GM12878 (cell line): Measurements from ENCODE around the gene HS3ST3B1. TPM values are rescaled to one million over a fixed set of nuclear protein-coding genes. Genes with fewer than 3 reads are reported as not detected.

Experiments used
- ATAC-seq: fragments of 200-7000 bp; cut with Tn5 transposase; 3 replicates; pipeline ENCODE4 v1.9.1; 2020; ENCODE audit warnings: mild to moderate bottlenecking, moderate library complexity
- BruUV-seq: library from RNA; stranded (reverse); fragments of 400-500 nt; replicated peaks from 2 replicates; lab custom pipeline; 2021; lab: Mats Ljungman, UMichigan
- CTCF ChIA-PET: fragments of 300-600 bp; sonication (Branson Sonifier 250); formaldehyde crosslinking; extraction: SDS; loops from one replicate; lab custom pipeline; 2021; ENCODE audit warnings: inconsistent platforms; lab: Yijun Ruan, JAX
- POLR2A ChIA-PET: fragments of 350-600 bp; formaldehyde crosslinking; extraction: SDS; loops from one replicate; lab custom pipeline; 2021; ENCODE audit warnings: inconsistent platforms; lab: Charles Lee
- RAD21 ChIA-PET: fragments of 300-600 bp; sonication (Branson Sonifier 250); formaldehyde crosslinking; loops from one replicate; lab custom pipeline; 2023; ENCODE audit warnings: antibody characterized with exemption; ENCODE audit not compliant: unreplicated experiment; lab: Charles Lee
- SMC1A ChIA-PET: fragments of 300-600 bp; sonication (Branson Sonifier 250); formaldehyde crosslinking; loops from one replicate; lab custom pipeline; 2023; ENCODE audit not compliant: unreplicated experiment, uncharacterized antibody; lab: Charles Lee
- DNase-seq: peaks from one replicate; pipeline ENCODE4 v3.0.0-alpha.2; 2011; ENCODE audit warnings: low read depth, low spot score
- FAIRE-seq: peaks from 3 replicates; lab custom pipeline; 2011; peaks lifted over from hg19 to GRCh38; lab: Jason Lieb, UNC
- H2AFZ ChIP-seq: 2 replicates; pipeline ENCODE4 v1.6.0; 2011; ENCODE audit warnings: low read depth, low read length, control low read depth; ENCODE audit not compliant: control insufficient read depth
- H3K27ac ChIP-seq: 2 replicates; pipeline ENCODE4 v1.5.1; 2011; ENCODE audit warnings: control low read depth; ENCODE audit not compliant: control insufficient read depth, insufficient read depth
- H3K27me3 ChIP-seq, 2 experiments: replicated peaks in 1 of 2; 2 replicates each; pipeline versions ENCODE4 v1.6.0 to v1.6.1; 2011; ENCODE audit warnings: low read length in 1 of 2; ENCODE audit not compliant: control insufficient read depth in 2 of 2, insufficient read depth in 2 of 2
- H3K36me3 ChIP-seq, 2 experiments: 2 replicates each; pipeline ENCODE4 v1.5.1; 2011; ENCODE audit warnings: low read length in 1 of 2; ENCODE audit not compliant: control insufficient read depth in 2 of 2, insufficient read depth in 2 of 2
- H3K4me1 ChIP-seq: 2 replicates; pipeline ENCODE4 v1.6.1; 2011; ENCODE audit warnings: mild to moderate bottlenecking, low read length, moderate library complexity, mixed read lengths; ENCODE audit not compliant: control insufficient read depth, insufficient read depth
- H3K4me2 ChIP-seq: 2 replicates; pipeline ENCODE4 v1.6.0; 2011; ENCODE audit warnings: control low read depth; ENCODE audit not compliant: control insufficient read depth, insufficient read depth
- H3K4me3 ChIP-seq: fragments of 200-600 bp; sonication (generic); 2 replicates; pipeline ENCODE4 v1.5.1; 2016
- H3K79me2 ChIP-seq: 2 replicates; pipeline ENCODE4 v1.6.0; 2011; ENCODE audit warnings: low read length; ENCODE audit not compliant: control insufficient read depth, insufficient read depth
- H3K9ac ChIP-seq: 2 replicates; pipeline ENCODE4 v1.8.0; 2011; ENCODE audit warnings: low read length, control low read depth, mixed read lengths; ENCODE audit not compliant: control insufficient read depth, insufficient read depth
- H3K9me3 ChIP-seq: replicated peaks from 3 replicates; pipeline ENCODE4 v1.5.1; 2011; ENCODE audit warnings: mild to moderate bottlenecking, low read length; ENCODE audit not compliant: control insufficient read depth, insufficient read depth
- H4K20me1 ChIP-seq: 2 replicates; pipeline ENCODE4 v1.6.0; 2011; ENCODE audit not compliant: control insufficient read depth, insufficient read depth
- BMI1 ChIP-seq: fragments of 450-650 bp; IDR thresholded peaks from 2 replicates; pipeline ENCODE4 v1.6.1; 2016; ENCODE audit warnings: mild to moderate bottlenecking, moderate library complexity, borderline replicate concordance
- CEBPB ChIP-seq, 2 experiments: fragments of 150-350 bp in 1 of 2; IDR thresholded peaks; 2 replicates each; pipeline ENCODE4 v1.6.1; 2012 to 2014; ENCODE audit warnings: low read depth in 2 of 2, low read length in 2 of 2, borderline replicate concordance in 1 of 2, inconsistent platforms in 1 of 2
- E2F4 ChIP-seq: IDR thresholded peaks from 2 replicates; pipeline ENCODE4 v1.6.1; 2012; ENCODE audit warnings: low read depth, low read length, improper control_type of control experiment
- JUNB ChIP-seq: IDR thresholded peaks from 2 replicates; pipeline ENCODE4 v1.6.1; 2016; ENCODE audit warnings: antibody characterized with exemption, mild to moderate bottlenecking
- PAX5 ChIP-seq: IDR thresholded peaks from 2 replicates; pipeline ENCODE4 v1.6.1; 2011; ENCODE audit warnings: low read depth, low read length, borderline replicate concordance
- RFX5 ChIP-seq: IDR thresholded peaks from 2 replicates; pipeline ENCODE4 v1.6.1; 2011; ENCODE audit warnings: low read depth, low read length, improper control_type of control experiment
- SPI1 ChIP-seq: IDR thresholded peaks from 2 replicates; pipeline ENCODE4 v1.6.1; 2011; ENCODE audit warnings: low read depth, mild to moderate bottlenecking, low read length, moderate library complexity, borderline replicate concordance; ENCODE audit not compliant: insufficient read depth
- TBL1XR1 ChIP-seq: IDR thresholded peaks from 2 replicates; pipeline ENCODE4 v1.6.1; 2012; ENCODE audit warnings: low read depth, low read length, improper control_type of control experiment
- ZNF24 ChIP-seq: fragments of 450-650 bp; IDR thresholded peaks from 2 replicates; pipeline ENCODE4 v1.6.1; 2017; ENCODE audit warnings: antibody characterized with exemption, mild to moderate bottlenecking
- WGBS: methylation state at CpG from one replicate; pipeline ENCODE4 v1.1.6; 2016; ENCODE audit warnings: low lambda C conversion rate; ENCODE audit not compliant: insufficient replicate concordance, insufficient coverage; ENCODE audit errors: missing lambda C conversion rate; 5-methylcytosine and 5-hydroxymethylcytosine counted together
- in situ Hi-C: fragments of 300-500 bp; cut with MboI; formaldehyde crosslinking; loops from 9 replicates; pipeline ENCODE4 v1.14.3; 2018; ENCODE audit warnings: mixed read lengths
- intact Hi-C: fragments of 100-400 bp; cut with micrococcal nuclease; formaldehyde crosslinking; loops from one replicate; pipeline ENCODE4 v1.14.2; 2022; ENCODE audit not compliant: unreplicated experiment
- polyA plus RNA-seq, 11 experiments: library from polyadenylated mRNA; depleted of rRNA in 4 of 11; unstranded in 6 of 11; stranded (reverse) in 5 of 11; fragments of >200 nt; fragmentation: Nextera tagmentation in 4 of 11; fragmentation: Illumina TruSeq in 1 of 11; extraction: Ambion mirVana in 4 of 11; extraction: Trizol in 1 of 11; gene quantifications; 1 replicate in 1 of 11; 2 replicates in 10 of 11; pipeline versions ENCODE4 v1.2.1 to v1.2.3, GENCODE V29; 2011 to 2016; ENCODE audit warnings: inconsistent platforms in 2 of 11, missing spikeins in 2 of 11, low read depth in 1 of 11
- total RNA-seq, 4 experiments: library from RNA; depleted of rRNA in 3 of 4; stranded (reverse); fragments of >200 nt in 3 of 4; fragmentation: Illumina TruSeq in 1 of 4; extraction: Trizol in 1 of 4; gene quantifications; 2 replicates each; pipeline versions ENCODE4 v1.2.1 to v1.2.3, GENCODE V29; 2013 to 2021
- TF ChIP-seq, protein P1 (sequence below), 3 experiments: IDR thresholded peaks in 2 of 3; conservative IDR thresholded peaks in 1 of 3; 2 replicates each; pipeline ENCODE4 v1.5.1; 2011; ENCODE audit warnings: low read depth in 3 of 3, low read length in 3 of 3, mild to moderate bottlenecking in 3 of 3, control low read depth in 2 of 3, moderate library complexity in 2 of 3, inconsistent platforms in 1 of 3, mixed read lengths in 1 of 3; ENCODE audit not compliant: control insufficient read depth in 2 of 3, insufficient read depth in 1 of 3; ENCODE audit errors: extremely low read depth in 1 of 3
- TF ChIP-seq, protein P2 (sequence below): fragments of 450-650 bp; IDR thresholded peaks from 2 replicates; pipeline ENCODE4 v1.6.1; 2014; ENCODE audit warnings: mild to moderate bottlenecking

Gene HS3ST3B1
- total and polyA plus RNA-seq, 10 of the 15 experiments (the other 5 are each of a cell fraction or from before 2014, with no cell fraction given) = 0.03 to 0.14 (median 0.06) TPM; not detected in 3

DNA sequence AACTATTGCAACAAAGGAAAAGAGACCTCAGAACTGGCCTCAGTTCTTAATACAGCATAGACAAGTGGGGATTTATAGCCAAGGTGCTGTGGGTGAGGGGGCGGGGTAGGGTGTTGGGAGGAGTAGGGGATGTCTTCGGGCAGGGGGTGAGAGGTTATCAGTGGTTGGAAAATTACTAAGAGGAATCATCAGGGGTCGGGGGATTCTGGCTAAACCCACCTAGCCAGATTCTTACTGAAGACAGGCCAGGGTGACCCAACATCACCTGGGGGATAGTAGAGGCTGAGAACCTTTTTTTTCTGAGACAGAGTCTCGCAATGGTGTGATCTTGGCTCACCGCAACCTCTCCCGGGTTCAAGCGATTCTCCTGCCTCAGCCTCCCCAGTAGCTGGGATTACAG is 32.6 kb downstream of the HS3ST3B1 start:
- intact Hi-C loops = no loop called here
- CTCF ChIA-PET = no interaction called here
- in situ Hi-C loops = no loop called here
- DNase-seq (no peak), FAIRE-seq (no peak), ATAC-seq (no peak)
- Histone ChIP-seq H3K36me3 (no peaks in the 10 kb centered on the region), H3K27ac (no peak overlapping the region), H3K9ac (no peak overlapping the region), H3K4me3 (no peak overlapping the region), H4K20me1 (no peaks in the 10 kb centered on the region), H3K27me3 (no peaks in the 10 kb centered on the region), H3K4me1 (no peaks in the 10 kb centered on the region), H3K4me2 (no peak overlapping the region), H3K9me3 (no peaks in the 10 kb centered on the region; the same call in 2 of the 3 replicates), H3K79me2 (no peaks in the 10 kb centered on the region), H2AFZ (no peak overlapping the region)
- TF ChIP-seq TBL1XR1 (no peak), SPI1 (no peak), JUNB (no peak), PAX5 (no peak)
- WGBS = 45% methylated on average over 7 of the region's 7 CpGs
- SMC1A ChIA-PET = interaction anchor here (0.7 kb wide), 1 partner anchor 1918 kb away, joined by 3 read pairs; no protein-coding TSS in a partner anchor
- BruUV-seq = no TSS peak
- POLR2A ChIA-PET = no interaction called here
- RAD21 ChIA-PET = no interaction called here

- intact Hi-C loops (no loop called here), in situ Hi-C loops (no loop called here)
- WGBS = 54% methylated on average over 3 of the region's 3 CpGs
- Histone ChIP-seq H4K20me1 (no peaks in the 10 kb centered on the region), H3K36me3 (no peaks in the 10 kb centered on the region), H3K4me1 (no peaks in the 10 kb centered on the region), H2AFZ (no peak overlapping the region), H3K4me2 (no peak overlapping the region), H3K9me3 (no peaks in the 10 kb centered on the region; the same call in 2 of the 3 replicates), H3K27ac (no peak overlapping the region), H3K9ac (no peak overlapping the region), H3K79me2 (no peaks in the 10 kb centered on the region), H3K4me3 (no peak overlapping the region), H3K27me3 (no peaks in the 10 kb centered on the region)
- POLR2A ChIA-PET = no interaction called here
- CTCF ChIA-PET = no interaction called here
- SMC1A ChIA-PET = interaction anchor here (0.7 kb wide), 1 partner anchor 1919 kb away, joined by 3 read pairs; no protein-coding TSS in a partner anchor
- no TSS peak for BruUV-seq
- no peak for ATAC-seq
- DNase-seq = no peak
- FAIRE-seq = no peak
- RAD21 ChIA-PET = no interaction called here
- TF ChIP-seq, protein P1, sequence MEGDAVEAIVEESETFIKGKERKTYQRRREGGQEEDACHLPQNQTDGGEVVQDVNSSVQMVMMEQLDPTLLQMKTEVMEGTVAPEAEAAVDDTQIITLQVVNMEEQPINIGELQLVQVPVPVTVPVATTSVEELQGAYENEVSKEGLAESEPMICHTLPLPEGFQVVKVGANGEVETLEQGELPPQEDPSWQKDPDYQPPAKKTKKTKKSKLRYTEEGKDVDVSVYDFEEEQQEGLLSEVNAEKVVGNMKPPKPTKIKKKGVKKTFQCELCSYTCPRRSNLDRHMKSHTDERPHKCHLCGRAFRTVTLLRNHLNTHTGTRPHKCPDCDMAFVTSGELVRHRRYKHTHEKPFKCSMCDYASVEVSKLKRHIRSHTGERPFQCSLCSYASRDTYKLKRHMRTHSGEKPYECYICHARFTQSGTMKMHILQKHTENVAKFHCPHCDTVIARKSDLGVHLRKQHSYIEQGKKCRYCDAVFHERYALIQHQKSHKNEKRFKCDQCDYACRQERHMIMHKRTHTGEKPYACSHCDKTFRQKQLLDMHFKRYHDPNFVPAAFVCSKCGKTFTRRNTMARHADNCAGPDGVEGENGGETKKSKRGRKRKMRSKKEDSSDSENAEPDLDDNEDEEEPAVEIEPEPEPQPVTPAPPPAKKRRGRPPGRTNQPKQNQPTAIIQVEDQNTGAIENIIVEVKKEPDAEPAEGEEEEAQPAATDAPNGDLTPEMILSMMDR (IDR thresholded peaks at IDR 0.05 in 2 of 3, conservative IDR thresholded peaks at IDR 0.05 in 1 of 3; ENCODE audit: control insufficient read depth in 2 of 3, extremely low read depth in 1 of 3, insufficient read depth in 1 of 3, low read depth in 3 of 3, low read length in 3 of 3) = no peak
- TF ChIP-seq, protein P2, sequence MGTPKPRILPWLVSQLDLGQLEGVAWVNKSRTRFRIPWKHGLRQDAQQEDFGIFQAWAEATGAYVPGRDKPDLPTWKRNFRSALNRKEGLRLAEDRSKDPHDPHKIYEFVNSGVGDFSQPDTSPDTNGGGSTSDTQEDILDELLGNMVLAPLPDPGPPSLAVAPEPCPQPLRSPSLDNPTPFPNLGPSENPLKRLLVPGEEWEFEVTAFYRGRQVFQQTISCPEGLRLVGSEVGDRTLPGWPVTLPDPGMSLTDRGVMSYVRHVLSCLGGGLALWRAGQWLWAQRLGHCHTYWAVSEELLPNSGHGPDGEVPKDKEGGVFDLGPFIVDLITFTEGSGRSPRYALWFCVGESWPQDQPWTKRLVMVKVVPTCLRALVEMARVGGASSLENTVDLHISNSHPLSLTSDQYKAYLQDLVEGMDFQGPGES = no peak
- TF ChIP-seq E2F4 (no peak), CEBPB (IDR thresholded peaks at IDR 0.05; ENCODE audit: borderline replicate concordance in 1 of 2, low read depth in 2 of 2, low read length in 2 of 2) (no peak), RFX5 (no peak), BMI1 (no peak), ZNF24 (no peak)
Measured at GRCh38 chr17:14334276-14334840, 33.5 kb downstream of the HS3ST3B1 start.
